HAP-1 (cell line): ENCODE results near the gene VSTM2L.

ENCODE experiments used
- DNase-seq, 2 experiments: peaks; one replicate each; pipeline ENCODE4 v3.0.0-alpha.2; 2016 to 2020; ENCODE audit warnings: low spot score in 2 of 2
- H3K27me3 ChIP-seq: fragments of 250-450 bp; sonication (Bioruptor Pico); 2 replicates; pipeline ENCODE4 v1.5.1; 2020; ENCODE audit warnings: low read depth, mild to moderate bottlenecking, moderate library complexity
- H3K36me3 ChIP-seq: fragments of 250-450 bp; sonication (Bioruptor Pico); replicated peaks from 2 replicates; pipeline ENCODE4 v1.5.1; 2020; ENCODE audit warnings: mild to moderate bottlenecking
- H3K4me1 ChIP-seq: fragments of 250-450 bp; sonication (Bioruptor Pico); 2 replicates; pipeline ENCODE4 v1.5.1; 2020; ENCODE audit warnings: mild to moderate bottlenecking
- H3K4me3 ChIP-seq: fragments of 250-450 bp; sonication (Bioruptor Pico); 2 replicates; pipeline ENCODE4 v1.5.1; 2020; ENCODE audit warnings: mild to moderate bottlenecking, moderate library complexity
- H3K9me3 ChIP-seq: fragments of 250-450 bp; sonication (Bioruptor Pico); 2 replicates; pipeline ENCODE4 v1.5.1; 2020; ENCODE audit warnings: mild to moderate bottlenecking, moderate library complexity
- in situ Hi-C: fragments of 300-500 bp; cut with MboI; formaldehyde crosslinking; loops from 3 replicates; pipeline ENCODE4 v1.14.3; 2020; ENCODE audit warnings: low sequenced_read_pairs, inconsistent platforms, mixed read lengths

The VSTM2L gene

GRCh38 chr20:37936451-37936850 lies 33.5 kb downstream of the VSTM2L start:
- H3K27me3 ChIP-seq: no peaks in the 10 kb centered on the region
- in situ Hi-C loops: no loop called here
- DNase-seq: no peak

GRCh38 chr20:37937686-37938085 lies 34.8 kb downstream of the VSTM2L start:
- Histone ChIP-seq H3K4me1 (no peaks in the 10 kb centered on the region), H3K27me3 (no peaks in the 10 kb centered on the region), H3K9me3 (no peaks in the 10 kb centered on the region), H3K4me3 (no peak overlapping the region), H3K36me3 (no peaks in the 10 kb centered on the region)
- in situ Hi-C loops: no loop called here
- DNase-seq: no peak

More at GRCh38 chr20:37936451-37936850, 33.5 kb downstream of the VSTM2L start:
- H3K4me1 ChIP-seq: no peaks in the 10 kb centered on the region
- H3K36me3 ChIP-seq: no peaks in the 10 kb centered on the region
- H3K9me3 ChIP-seq: no peaks in the 10 kb centered on the region
- no peak overlapping the region for H3K4me3 ChIP-seq

GRCh38 chr20:37938181-37938750 lies 35.3 kb downstream of the VSTM2L start:
- no peaks in the 10 kb centered on the region for H3K36me3 ChIP-seq
- H3K4me3 ChIP-seq: no peak overlapping the region
- no peaks in the 10 kb centered on the region for H3K9me3 ChIP-seq
- in situ Hi-C loops: no loop called here
- no peak for DNase-seq
- no peaks in the 10 kb centered on the region for H3K4me1 ChIP-seq
- no peaks in the 10 kb centered on the region for H3K27me3 ChIP-seq

GRCh38 chr20:37938954-37939353 lies 36.0 kb downstream of the VSTM2L start:
- Histone ChIP-seq H3K4me1 (no peaks in the 10 kb centered on the region), H3K9me3 (no peaks in the 10 kb centered on the region), H3K4me3 (no peak overlapping the region), H3K36me3 (no peaks in the 10 kb centered on the region), H3K27me3 (no peaks in the 10 kb centered on the region)
- DNase-seq: no peak
- in situ Hi-C loops: no loop called here

- in situ Hi-C loops: no loop called here
- H3K4me3 ChIP-seq: no peak overlapping the region
- H3K9me3 ChIP-seq: no peaks in the 10 kb centered on the region
- H3K36me3 ChIP-seq: no peaks in the 10 kb centered on the region
- no peaks in the 10 kb centered on the region for H3K27me3 ChIP-seq
- DNase-seq: no peak
- H3K4me1 ChIP-seq: no peaks in the 10 kb centered on the region
These were observed 37.0 kb downstream of the VSTM2L start for GRCh38 chr20:37939701-37940560.

GRCh38 chr20:37940858-37941257 lies 37.9 kb downstream of the VSTM2L start:
- no peak for DNase-seq
- H3K27me3 ChIP-seq: no peaks in the 10 kb centered on the region
- no peak overlapping the region for H3K4me3 ChIP-seq
- no peaks in the 10 kb centered on the region for H3K36me3 ChIP-seq
- in situ Hi-C loops: no loop called here
- no peaks in the 10 kb centered on the region for H3K4me1 ChIP-seq
- H3K9me3 ChIP-seq: no peaks in the 10 kb centered on the region

GRCh38 chr20:37941332-37941731 lies 38.4 kb downstream of the VSTM2L start:
- DNase-seq: peak in 1 of 2 experiments; percentile 51
- H3K9me3 ChIP-seq: no peaks in the 10 kb centered on the region
- in situ Hi-C loops: no loop called here
- no peaks in the 10 kb centered on the region for H3K36me3 ChIP-seq
- H3K27me3 ChIP-seq: 0 out of 2 replicates have a peak, but pooled peaks cover 4% of the 10 kb centered on the region
- H3K4me3 ChIP-seq: no peak overlapping the region
- H3K4me1 ChIP-seq: no peaks in the 10 kb centered on the region

GRCh38 chr20:37941992-37942391 lies 39.1 kb downstream of the VSTM2L start:
- H3K36me3 ChIP-seq: no peaks in the 10 kb centered on the region
- no peak overlapping the region for H3K4me3 ChIP-seq
- 0 out of 2 replicates have a peak, but pooled peaks cover 4% of the 10 kb centered on the region for H3K27me3 ChIP-seq
- in situ Hi-C loops: no loop called here
- H3K9me3 ChIP-seq: no peaks in the 10 kb centered on the region
- no peak for DNase-seq
- no peaks in the 10 kb centered on the region for H3K4me1 ChIP-seq

GRCh38 chr20:37943033-37943432 lies 40.1 kb downstream of the VSTM2L start:
- no peaks in the 10 kb centered on the region for H3K36me3 ChIP-seq
- no peak for DNase-seq
- H3K27me3 ChIP-seq: 0 out of 2 replicates have a peak, but pooled peaks cover 4% of the 10 kb centered on the region
- H3K9me3 ChIP-seq: no peaks in the 10 kb centered on the region; the same call in 1 of the 2 replicates
- in situ Hi-C loops: no loop called here
- H3K4me3 ChIP-seq: no peak overlapping the region
- H3K4me1 ChIP-seq: no peaks in the 10 kb centered on the region

- in situ Hi-C loops: no loop called here
- Histone ChIP-seq H3K9me3 (no peaks in the 10 kb centered on the region; the same call in 1 of the 2 replicates), H3K27me3 (0 out of 2 replicates have a peak, but pooled peaks cover 4% of the 10 kb centered on the region), H3K4me3 (no peak overlapping the region), H3K4me1 (no peaks in the 10 kb centered on the region), H3K36me3 (no peaks in the 10 kb centered on the region)
- no peak for DNase-seq
These were observed 40.9 kb downstream of the VSTM2L start for GRCh38 chr20:37943501-37944455.

- DNase-seq: no peak
- in situ Hi-C loops: no loop called here
- Histone ChIP-seq H3K4me3 (no peak overlapping the region), H3K9me3 (no peaks in the 10 kb centered on the region; the same call in 1 of the 2 replicates), H3K27me3 (0 out of 2 replicates have a peak, but pooled peaks cover 4% of the 10 kb centered on the region), H3K36me3 (no peaks in the 10 kb centered on the region), H3K4me1 (no peaks in the 10 kb centered on the region)
These were observed 41.6 kb downstream of the VSTM2L start for GRCh38 chr20:37944456-37944981.

GRCh38 chr20:37945091-37945547 lies 42.2 kb downstream of the VSTM2L start:
- H3K9me3 ChIP-seq: no peaks in the 10 kb centered on the region; the same call in 1 of the 2 replicates
- in situ Hi-C loops: no loop called here
- no peak overlapping the region for H3K4me3 ChIP-seq
- H3K27me3 ChIP-seq: 0 out of 2 replicates have a peak, but pooled peaks cover 4% of the 10 kb centered on the region
- no peaks in the 10 kb centered on the region for H3K4me1 ChIP-seq
- H3K36me3 ChIP-seq: no peaks in the 10 kb centered on the region
- DNase-seq: no peak

- in situ Hi-C loops: no loop called here
- 0 out of 2 replicates have a peak, but pooled peaks cover 4% of the 10 kb centered on the region for H3K27me3 ChIP-seq
- H3K4me1 ChIP-seq: no peaks in the 10 kb centered on the region
- no peaks in the 10 kb centered on the region for H3K36me3 ChIP-seq
- H3K9me3 ChIP-seq: no peaks in the 10 kb centered on the region; the same call in 1 of the 2 replicates
- no peak for DNase-seq
- H3K4me3 ChIP-seq: no peak overlapping the region
These were observed 44.0 kb downstream of the VSTM2L start for GRCh38 chr20:37946946-37947345.
